Central memory CD4-positive, alpha-beta T cell (primary cell): ENCODE results near the gene DOP1A.

ENCODE experiments used
- DNase-seq: peaks from one replicate; pipeline ENCODE4 v3.0.0; 2022

The DOP1A gene

DNA sequence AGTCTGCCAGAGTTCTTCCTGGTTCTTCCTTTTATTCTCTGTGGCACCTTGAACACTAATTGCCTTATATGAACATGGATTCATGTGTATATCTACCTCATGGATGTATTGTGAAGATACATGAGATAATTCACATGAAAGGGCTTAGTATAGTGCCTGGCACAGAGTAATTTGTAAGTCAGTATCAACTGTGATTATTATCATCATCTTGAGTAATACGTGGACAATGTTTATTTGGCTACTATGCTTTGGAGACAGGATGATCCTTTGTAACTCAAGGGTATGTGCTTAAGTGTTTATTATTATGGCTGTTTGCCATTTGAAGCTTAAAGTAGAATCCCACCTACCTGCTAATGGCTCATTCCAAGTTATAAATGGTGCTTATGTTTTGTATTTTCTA, 16.0 kb downstream of the DOP1A start:
- DNase-seq = no peak

DNA sequence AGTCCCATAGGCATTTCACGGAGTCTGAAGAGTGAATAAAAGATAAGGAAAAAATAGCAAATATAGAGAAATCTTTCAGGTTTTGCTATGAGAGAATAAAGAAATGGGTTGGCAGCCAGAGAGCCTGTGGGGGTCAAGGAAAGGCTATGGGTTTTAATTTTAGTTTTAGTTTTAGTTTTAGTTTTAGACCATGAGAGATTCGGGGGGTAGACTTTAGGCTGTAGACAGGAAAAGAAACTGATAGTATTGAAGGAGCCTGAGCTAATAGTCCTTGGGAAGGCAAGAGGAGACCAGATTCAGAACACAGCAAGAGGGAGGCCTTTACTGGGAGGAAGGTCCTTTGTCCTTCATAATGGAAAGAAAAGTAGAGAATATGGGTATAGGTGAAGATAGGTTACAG, 19.3 kb downstream of the DOP1A start:
- no peak for DNase-seq

DNA sequence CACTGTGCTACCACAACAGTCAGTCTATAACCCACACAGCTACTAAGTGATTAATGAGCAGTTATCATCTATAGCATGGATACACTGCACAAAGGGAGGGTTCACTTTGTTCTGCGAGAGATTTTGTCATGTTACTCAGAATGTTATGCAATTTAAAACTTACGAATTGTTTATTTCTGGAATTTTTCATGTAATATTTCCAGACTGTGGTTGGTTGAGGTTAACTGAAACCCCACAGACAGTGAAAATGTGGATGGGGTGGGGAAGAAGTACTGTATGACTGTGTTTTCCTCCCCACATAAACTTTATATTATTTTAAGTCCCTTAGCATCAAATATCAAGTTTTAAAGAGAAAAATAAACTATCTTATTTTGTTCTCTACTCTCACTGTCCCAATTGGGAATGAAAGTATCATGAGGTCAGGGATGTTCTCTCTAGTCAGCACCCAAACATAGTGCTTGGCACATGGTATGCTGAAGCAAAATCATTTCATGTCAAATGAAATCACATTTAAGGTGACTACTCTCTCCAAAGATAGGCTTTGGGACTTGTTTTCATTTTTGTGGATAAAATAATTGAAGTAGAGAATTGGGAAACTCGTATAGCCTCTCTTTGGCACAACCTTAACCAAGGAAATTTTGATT, 25.4 kb downstream of the DOP1A start:
- DNase-seq = no peak

DNA sequence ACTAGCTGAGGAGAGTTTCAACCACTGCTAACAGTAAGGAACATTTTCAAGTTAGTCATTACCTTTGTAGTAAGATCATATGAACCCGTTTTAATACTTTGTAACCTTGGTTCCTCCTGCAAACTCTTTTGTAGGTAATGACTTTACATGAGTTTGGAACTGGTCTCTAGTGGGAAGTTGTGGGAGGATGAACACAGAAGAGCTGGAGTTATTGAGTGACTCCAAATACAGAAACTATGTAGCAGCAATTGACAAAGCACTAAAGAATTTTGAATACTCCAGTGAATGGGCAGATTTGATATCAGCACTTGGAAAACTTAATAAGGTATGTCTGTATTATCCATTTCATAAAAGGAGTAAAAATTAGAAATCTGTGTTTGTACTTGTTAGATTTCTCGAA, 29.3 kb downstream of the DOP1A start:
- no peak for DNase-seq

DNA sequence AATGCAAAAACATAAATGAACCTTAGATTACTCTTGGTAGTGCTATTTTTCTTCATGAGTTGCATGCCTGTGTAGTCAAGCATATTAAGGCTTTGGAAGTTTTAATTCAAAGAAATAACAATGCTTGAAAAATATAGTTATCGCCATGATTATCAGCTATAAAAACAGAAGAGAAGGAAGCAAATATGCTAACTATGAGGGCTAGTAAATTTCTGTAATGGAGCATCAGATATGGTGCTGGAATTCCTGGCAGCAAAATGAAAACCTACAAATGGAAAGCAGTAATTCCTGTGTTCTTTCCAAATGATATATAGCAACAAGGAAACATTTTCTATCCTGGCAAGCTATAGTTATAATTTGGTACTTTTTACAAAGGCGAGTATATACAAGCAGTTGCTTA, 29.7 kb downstream of the DOP1A start:
- DNase-seq = no peak

DNA sequence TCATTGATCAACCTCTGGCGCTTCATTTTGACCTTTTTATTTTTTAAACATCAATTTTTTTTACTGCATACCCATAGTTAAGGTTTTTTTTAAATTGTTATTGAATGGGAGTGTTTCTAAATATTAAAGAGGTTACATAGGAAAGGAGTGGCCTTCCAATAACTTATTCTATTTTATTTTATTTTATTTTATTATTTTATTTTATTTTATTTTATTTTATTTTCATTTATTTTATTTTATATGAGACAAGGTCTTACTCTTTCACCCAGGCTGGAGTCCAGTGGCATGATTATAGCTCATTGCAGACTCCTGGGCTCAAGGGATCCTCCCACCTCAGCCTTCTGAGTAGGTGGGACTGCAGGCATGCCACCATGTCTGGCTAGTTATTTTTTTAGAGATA, 30.2 kb downstream of the DOP1A start:
- no peak for DNase-seq

DNA sequence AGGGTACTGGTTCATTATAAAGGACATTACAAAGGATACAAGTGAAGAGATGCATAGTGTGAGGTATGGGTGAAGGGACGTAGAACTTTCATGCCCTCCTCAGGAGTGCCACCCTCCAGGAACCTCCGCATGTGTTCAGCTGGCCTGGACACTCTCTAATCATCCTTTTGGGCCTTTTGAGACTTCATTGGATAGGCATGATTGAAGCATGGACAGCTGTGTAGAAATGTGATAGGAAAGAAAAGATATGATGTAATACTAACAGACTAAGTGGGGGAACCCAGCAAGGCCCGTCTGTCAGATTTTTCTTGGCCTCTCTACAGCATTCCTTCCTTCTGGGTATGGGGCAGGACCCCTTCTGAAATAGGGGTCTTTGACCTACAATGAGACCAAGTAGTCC, 31.1 kb downstream of the DOP1A start:
- no peak for DNase-seq

DNA sequence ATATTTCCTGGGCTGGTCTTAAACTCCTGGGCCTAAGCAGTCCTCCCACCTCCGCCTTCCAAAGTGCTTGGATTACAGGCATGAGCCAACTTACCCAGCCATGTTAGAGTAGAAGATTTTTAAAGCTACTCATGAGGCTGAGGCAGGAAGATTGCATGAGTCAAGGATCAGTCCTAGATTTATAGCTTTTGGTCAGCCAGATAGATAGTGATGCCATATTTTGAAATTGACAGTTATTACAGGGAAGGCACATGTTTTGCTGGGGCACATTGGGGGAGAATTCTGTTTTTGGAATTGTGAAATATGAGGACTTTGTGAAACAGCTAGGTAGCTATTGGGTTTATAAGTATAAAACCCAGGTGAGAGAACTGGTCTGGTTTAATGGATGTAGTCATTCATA, 40.9 kb downstream of the DOP1A start:
- DNase-seq = no peak

DNA sequence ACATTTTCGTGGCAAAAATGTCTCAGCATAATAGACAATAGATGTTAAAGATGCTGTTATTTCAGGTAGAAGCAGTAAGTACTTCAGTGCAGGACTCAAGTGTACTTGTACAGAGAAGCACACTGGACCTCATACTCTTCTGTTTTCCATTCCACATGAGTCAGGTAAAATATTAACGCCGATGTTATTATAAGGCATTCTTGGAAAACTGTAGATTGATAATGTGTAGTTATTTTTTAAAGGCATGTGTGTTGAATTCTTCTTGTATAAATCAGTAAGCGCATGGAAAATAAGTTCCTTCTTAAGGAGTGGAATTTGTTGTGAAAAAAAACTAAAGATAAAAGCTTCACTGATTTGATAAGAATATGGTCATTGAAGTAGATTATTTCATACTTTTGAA, 45.8 kb downstream of the DOP1A start:
- DNase-seq = no peak

DNA sequence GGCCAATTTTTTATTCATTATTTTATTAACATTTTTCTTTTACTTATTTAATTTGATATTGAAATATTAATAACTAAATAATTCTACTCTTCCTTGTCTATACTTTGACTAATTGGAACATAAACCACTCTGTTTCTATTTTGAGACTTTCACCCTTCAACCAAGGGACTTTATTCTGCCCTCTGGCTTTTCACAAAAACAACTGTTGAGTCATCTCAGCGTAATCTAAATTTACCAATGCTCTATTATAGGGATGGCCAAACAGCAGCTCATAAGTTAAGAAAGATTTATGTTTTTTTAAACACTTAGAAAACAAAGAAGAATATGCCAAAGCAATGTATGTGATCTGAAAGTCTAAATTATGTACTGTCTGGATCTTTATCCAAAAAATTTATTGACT, 46.7 kb downstream of the DOP1A start:
- no peak for DNase-seq

DNA sequence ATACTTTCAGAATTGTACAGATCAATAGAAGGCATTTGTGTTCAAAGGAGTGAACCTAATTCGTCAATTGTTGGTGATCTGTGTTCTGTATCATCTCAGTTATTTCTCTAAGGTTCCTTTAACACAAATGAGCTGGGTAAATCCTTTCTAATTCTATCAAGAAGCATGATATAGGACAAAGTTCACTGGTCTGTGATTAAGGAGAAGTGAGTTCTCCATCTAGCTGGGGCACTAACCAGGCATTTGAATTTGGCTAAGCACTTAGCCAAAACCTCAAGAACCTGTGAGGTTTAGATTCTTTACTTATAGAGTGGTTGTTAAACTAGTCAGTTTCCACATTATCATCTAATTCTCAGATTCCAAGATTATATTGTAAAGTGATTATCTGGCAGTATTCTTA, 50.3 kb downstream of the DOP1A start:
- DNase-seq = no peak

DNA sequence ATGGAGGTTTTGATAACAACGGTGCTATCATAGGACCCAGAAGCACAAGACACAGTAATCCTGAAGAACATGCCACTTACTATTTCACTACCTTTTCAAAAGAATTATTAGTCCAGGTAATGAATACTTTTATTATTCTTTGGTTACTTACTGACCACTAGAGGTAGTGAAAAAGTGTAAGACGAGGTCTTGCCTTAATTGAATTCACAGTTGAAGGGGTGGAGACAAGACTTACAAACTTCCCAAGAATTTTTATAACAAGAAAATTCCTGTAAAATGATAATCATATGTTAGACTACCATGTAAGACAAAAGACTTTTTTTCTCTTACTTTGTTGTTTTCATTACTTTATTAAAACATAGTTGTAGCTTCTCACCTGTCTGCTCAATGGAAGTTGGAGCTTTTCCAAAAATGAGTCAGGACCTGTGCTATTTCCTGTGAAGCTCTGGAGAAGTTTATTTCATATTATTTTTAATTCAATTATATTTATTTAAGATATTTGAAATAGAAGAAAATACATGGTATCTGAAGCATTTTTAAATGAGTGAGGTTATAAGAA, 52.4 kb downstream of the DOP1A start:
- no peak for DNase-seq

DNA sequence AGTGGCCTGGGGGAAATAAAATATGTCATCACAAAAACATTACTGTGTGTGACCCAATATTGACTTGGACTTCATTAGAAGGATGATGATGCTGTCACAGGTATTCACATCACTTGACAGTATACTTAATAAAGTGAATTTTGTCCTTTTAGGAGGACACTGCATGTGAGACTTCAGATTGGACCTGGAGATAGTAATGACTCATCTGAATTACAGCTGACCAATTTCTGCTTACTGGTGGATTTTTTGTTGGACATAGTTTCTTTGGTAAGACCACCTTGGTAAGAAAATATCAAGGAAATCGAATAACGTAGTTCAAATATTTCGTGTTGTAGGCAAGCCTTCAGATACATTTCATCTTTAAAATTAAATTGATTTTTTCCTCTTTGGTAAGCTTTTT, 57.1 kb downstream of the DOP1A start:
- no peak for DNase-seq

DNA sequence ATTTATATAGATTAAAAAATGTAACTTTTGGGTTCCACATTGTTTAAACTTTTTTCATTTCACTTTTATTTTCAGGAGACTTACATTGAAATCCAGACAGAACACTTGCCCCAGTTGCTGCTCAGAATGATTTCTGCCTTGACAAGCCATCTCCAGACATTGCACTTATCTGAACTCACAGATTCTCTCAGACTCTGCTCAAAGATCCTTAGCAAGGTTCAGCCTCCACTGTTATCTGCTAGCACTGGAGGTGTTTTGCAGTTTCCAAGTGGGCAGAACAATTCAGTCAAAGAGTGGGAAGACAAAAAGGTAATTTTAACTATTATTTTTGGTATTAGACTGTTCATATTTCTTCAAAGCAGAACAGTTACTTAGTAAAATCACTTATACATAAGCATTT, 58.0 kb downstream of the DOP1A start:
- no peak for DNase-seq

DNA sequence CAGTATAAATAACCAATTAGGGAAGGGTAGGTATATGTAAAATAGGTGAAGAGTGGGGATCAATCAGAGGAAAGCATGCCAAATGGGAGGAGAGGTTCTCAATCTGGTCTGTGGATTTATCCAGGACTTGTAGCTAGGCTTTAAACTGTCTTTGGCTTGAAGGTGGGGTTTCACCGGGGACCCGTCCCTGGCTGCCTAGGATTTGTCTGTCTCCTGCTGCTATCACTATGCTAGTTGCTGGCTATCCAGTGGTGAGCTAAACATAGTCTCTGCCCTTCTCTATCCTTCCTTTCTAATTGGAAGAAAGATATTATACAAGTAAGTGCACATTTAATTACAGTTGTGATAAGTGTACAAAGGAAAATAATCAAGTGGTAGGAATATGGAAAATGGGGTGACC, 58.8 kb downstream of the DOP1A start:
- no peak for DNase-seq

DNA sequence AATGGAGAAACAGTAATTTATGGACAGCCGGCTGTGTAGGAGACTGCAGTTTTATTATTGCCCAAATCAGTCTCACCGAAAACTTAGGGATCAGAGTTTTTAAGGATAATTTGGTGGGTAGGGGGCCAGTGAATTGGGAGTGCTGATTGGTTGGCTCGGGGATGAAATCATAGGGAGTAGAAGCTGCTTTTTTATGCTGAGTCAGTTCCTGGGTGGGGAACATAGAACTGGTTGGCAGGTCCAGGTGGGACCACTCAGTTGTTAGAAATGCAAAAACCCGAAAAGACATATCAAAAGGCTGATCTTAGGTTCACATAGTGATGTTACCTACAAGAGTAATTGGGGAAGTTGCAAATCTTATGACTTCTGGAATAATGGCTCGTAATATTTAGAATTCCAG, 59.3 kb downstream of the DOP1A start:
- no peak for DNase-seq

DNA sequence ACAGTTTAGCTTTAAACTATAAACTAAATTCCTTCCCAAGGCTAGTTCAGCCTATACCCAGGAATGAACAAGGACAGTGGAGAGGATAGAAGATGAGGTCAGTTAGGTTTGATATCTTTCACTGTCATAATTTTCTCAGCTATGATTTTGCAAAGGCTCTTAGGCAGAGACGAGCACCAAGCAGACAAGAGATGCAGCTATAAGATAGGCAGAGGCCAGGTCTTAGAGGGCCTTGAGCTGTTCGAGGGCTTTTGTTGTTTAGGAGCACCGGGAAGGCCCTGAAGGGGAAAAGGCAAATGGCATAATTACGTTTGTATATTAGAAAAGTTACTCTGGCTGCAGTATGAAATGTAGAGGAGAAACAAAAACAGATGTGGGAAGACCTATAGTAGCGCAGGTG, 59.8 kb downstream of the DOP1A start:
- no peak for DNase-seq

DNA sequence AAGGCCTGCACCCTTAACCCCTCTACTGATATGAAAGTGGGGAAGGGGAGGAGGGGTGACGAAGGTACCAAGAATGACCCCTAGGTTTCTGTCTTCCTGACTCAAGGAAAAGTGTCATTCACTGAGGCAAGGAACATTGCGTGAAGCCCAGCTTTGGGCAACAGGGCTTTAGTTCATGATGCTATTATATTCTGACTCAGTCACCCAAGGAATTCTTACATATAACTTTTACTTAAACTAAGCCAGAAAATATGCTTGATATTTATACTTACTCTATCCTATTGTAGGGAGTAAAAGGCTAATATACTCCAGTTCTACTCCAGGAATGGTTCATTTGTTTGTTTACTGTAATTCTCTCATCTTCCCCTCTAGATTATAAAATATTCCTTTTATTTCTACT, 60.5 kb downstream of the DOP1A start:
- DNase-seq = no peak

DNA sequence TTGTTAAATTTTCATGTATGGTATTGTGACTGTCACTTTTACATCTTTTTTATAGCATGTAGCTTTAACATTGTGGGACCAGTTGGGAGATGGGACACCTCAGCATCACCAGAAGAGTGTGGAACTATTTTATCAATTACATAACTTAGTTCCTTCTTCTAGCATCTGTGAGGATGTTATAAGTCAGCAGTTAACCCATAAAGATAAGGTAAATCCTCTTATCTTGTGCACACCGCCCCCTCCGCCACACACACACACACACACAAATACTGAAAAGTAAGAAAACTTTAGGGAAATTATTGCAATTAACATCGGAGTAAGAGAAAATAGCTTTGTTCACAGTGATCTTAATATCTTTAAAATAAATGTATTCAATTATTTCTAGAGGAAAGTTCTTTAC, 64.7 kb downstream of the DOP1A start:
- DNase-seq = no peak

DNA sequence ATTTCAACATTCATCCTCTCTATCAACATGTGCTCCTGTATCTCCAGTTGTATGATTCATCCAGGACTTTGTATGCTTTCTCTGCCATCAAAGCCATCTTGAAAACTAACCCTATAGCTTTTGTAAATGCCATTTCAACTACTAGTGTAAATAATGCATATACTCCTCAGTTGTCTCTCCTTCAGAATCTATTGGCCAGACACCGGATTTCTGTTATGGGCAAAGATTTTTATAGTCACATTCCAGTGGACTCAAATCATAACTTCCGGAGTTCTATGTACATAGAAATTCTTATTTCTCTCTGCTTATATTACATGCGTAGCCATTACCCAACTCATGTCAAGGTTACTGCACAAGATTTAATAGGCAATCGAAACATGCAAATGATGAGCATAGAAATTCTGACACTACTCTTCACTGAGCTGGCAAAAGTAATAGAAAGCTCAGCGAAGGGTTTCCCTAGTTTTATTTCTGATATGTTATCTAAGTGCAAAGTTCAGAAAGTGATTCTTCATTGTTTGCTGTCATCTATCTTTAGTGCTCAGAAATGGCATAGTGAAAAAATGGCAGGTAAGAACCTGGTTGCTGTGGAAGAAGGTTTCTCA, 70.7 kb downstream of the DOP1A start:
- DNase-seq = no peak

DNA sequence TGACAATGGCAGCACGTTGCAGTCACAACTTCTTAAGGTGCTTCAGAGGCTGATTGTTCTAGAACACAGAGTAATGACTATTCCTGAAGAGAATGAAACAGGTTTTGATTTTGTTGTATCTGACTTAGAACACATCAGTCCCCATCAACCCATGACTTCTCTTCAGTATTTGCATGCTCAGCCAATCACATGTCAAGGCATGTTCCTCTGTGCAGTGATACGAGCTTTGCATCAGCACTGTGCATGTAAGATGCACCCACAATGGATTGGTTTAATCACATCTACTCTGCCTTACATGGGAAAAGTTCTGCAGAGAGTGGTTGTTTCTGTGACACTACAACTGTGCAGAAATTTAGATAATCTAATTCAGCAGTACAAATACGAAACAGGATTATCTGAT, 71.3 kb downstream of the DOP1A start:
- DNase-seq = no peak

DNA sequence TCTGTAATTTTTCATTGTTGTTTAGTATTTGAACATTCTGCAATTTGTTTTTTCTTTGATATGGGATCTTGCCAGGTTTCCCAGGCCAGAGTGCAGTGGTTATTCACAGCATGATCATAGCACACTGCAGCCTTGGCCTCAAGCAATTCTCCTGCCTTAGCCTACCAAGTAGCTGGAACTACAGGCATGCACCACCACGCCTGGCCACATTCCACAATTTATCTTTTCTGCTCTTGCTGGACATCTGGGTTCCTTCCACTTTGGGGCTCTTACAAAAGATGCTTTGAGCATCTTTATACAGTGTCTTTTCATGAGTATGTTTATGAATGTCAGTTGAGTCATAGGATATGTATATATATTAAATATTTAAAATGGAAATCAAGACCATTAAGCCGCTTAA, 83.6 kb downstream of the DOP1A start:
- DNase-seq = no peak

DNA sequence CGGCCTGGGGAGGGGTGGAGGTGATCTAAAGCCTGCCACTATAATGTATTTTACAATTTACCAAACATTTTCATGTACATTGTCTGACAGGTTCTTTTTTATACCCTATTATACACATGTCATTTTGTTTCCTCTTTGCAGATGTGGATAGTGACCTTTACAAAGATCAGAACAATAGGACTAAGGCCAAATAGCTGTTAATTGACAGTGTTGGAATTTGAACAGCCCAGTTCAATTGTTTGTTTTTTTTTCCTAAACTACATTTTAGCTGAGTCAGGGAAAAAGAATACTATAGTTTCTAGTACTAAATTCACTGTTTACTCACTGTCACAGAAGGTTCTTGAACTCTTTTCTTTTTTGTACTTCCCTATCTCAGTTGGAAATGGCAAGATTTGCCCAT, 85.4 kb downstream of the DOP1A start:
- no peak for DNase-seq

DNA sequence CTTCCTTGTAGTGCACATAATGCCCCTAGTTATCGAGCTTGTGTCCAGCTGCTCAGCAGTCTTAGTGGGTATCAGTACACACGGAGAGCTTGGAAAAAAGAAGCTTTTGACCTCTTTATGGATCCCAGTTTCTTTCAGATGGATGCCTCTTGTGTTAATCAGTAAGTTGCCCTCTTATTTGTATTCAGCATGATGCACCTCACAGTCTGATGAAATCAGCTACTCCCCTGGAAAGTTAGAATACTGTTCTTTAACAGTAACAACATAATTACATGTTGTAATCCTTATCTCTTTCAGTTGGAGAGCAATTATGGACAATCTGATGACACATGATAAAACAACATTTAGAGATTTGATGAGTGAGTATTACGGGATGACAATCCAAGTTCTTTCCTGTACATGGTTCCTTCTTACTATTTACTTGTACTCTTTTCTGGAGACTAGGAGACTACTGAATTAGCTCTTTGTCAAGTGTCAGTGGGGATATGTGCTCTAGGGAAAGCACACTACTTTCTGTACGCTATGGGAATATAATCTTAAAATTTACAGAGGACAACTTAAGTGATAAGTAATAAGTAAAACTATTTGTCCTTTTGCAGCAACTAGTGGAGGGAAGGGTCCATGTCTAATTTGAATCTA, 86.5 kb downstream of the DOP1A start:
- DNase-seq = no peak

DNA sequence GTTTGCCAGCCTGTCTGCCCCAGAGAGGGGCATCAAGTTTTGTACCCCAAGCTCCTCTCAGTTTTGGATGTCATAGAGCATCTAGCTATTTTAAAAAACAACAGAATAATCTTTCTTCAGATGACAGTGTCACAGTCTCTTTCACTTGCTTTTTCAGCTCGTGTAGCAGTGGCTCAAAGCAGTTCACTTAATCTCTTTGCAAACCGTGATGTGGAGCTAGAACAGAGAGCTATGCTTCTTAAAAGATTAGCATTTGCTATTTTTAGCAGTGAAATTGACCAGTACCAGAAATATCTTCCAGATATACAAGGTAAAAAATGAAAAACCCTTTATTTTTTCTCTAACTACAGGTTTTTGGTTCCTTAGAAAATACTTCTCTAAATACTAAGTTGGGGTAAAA, 88.3 kb downstream of the DOP1A start:
- DNase-seq = no peak
